Mucosa of descending colon (tissue), 3 donors: ENCODE data around the gene ENOX1. TPM values are rescaled to one million over a fixed set of nuclear protein-coding genes. Genes with fewer than 3 reads are reported as not detected.

Source experiments
- ATAC-seq: fragments of 200-7000 bp; cut with Tn5 transposase; one replicate; pipeline ENCODE4 v1.9.1; 2020; ENCODE audit warnings: mild to moderate bottlenecking, moderate library complexity
- DNase-seq, 3 donors: peaks; one replicate each; pipeline ENCODE4 v3.0.0-alpha.2; 2020
- H3K36me3 ChIP-seq: fragments of 200-600 bp; one replicate; pipeline ENCODE4 v1.8.0; 2021; ENCODE audit warnings: low read depth, mild to moderate bottlenecking
- H3K4me1 ChIP-seq: fragments of 200-600 bp; one replicate; pipeline ENCODE4 v1.8.0; 2021; ENCODE audit warnings: low read depth, mild to moderate bottlenecking
- H3K4me3 ChIP-seq: fragments of 200-600 bp; one replicate; pipeline ENCODE4 v1.8.0; 2021; ENCODE audit warnings: mild to moderate bottlenecking
- H3K9me3 ChIP-seq: fragments of 200-600 bp; one replicate; pipeline ENCODE4 v1.8.0; 2021; ENCODE audit warnings: mild to moderate bottlenecking
- intact Hi-C, 2 donors: fragments of 100-400 bp; cut with DNase I in 1 of 2; cut with micrococcal nuclease in 1 of 2; formaldehyde crosslinking; loops; one replicate each; pipeline versions ENCODE4 v1.11.0 to v1.11.1; 2022; cut with DNase I, micrococcal nuclease
- total RNA-seq, 3 donors: library from RNA; stranded (reverse); fragmentation: NEBNext Ultra II Directional in 2 of 3; extraction: Animal tissue kit (Norgen Biotek cat#: 25700) in 2 of 3; gene quantifications; one replicate each; pipeline versions ENCODE4 v1.2.1 to v1.2.4, GENCODE V29; 2021 to 2023
- TF ChIP-seq, protein P1 (sequence below): fragments of 200-600 bp; IDR thresholded peaks from one replicate; pipeline ENCODE4 v1.8.0; 2022; ENCODE audit warnings: antibody characterized with exemption, mild to moderate bottlenecking
- donor health status: DM: no; HTN: no; CAD: no; lungs with moderate emphysema.
- donor health status: DM: no; HTN: no; CAD: no.
- donor health status: DM: no; HTN: yes; CAD: no.

ENOX1 gene
- total RNA-seq, 3 donors from 2014 or later = 0.35 to 9.8 (median 1.2) TPM

DNA sequence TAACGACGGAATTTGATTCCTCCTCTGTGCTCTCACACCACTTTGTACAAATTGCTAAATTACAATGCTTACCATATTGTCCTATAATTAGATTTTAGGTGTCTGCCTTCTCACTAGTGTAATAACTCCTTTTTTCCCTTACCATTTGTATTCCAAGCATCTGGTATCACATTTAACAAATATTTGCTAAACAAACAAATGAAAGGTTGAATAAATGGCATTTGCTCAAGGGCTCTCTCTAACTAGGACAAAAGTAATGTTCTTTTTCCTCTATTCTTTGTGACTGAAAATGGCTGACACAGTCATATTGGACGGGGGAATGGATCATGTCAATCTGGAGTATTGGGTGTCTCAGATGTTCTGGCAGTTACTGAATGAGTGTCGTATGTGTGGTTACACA lies 99.7 kb downstream of the ENOX1 start:
- H3K4me3 ChIP-seq = no peak overlapping the region
- no peaks in the 10 kb centered on the region for H3K9me3 ChIP-seq
- TF ChIP-seq, protein P1, sequence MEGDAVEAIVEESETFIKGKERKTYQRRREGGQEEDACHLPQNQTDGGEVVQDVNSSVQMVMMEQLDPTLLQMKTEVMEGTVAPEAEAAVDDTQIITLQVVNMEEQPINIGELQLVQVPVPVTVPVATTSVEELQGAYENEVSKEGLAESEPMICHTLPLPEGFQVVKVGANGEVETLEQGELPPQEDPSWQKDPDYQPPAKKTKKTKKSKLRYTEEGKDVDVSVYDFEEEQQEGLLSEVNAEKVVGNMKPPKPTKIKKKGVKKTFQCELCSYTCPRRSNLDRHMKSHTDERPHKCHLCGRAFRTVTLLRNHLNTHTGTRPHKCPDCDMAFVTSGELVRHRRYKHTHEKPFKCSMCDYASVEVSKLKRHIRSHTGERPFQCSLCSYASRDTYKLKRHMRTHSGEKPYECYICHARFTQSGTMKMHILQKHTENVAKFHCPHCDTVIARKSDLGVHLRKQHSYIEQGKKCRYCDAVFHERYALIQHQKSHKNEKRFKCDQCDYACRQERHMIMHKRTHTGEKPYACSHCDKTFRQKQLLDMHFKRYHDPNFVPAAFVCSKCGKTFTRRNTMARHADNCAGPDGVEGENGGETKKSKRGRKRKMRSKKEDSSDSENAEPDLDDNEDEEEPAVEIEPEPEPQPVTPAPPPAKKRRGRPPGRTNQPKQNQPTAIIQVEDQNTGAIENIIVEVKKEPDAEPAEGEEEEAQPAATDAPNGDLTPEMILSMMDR = no peak
- no peak for DNase-seq
- no peaks in the 10 kb centered on the region for H3K36me3 ChIP-seq
- H3K4me1 ChIP-seq = no peaks in the 10 kb centered on the region
- ATAC-seq = no peak
- intact Hi-C loops = no loop called here

DNA sequence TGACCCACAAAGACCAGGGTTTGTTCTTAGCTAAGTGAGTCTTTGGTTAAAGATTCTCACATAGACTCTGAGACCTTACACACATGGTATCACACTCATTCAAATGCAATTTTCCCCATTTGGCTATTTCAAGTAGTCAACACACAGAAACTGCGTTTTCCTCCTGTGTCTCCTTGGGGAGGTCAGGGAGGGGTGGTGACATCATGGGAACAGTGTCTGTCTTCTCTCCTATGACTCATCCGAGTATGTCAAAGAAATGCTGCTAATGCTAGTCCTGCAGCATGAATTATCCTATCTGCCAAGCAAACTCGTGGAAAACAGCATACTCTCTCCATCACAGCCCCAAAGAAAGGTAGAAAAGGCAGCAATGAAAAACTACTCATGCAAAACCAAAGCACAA lies 100.2 kb downstream of the ENOX1 start:
- no peaks in the 10 kb centered on the region for H3K9me3 ChIP-seq
- ATAC-seq (peak; percentile 54), DNase-seq (no peak)
- intact Hi-C loops = no loop called here
- TF ChIP-seq, protein P1 = no peak
- H3K4me1 ChIP-seq = no peaks in the 10 kb centered on the region
- H3K4me3 ChIP-seq = no peak overlapping the region
- H3K36me3 ChIP-seq = no peaks in the 10 kb centered on the region

DNA sequence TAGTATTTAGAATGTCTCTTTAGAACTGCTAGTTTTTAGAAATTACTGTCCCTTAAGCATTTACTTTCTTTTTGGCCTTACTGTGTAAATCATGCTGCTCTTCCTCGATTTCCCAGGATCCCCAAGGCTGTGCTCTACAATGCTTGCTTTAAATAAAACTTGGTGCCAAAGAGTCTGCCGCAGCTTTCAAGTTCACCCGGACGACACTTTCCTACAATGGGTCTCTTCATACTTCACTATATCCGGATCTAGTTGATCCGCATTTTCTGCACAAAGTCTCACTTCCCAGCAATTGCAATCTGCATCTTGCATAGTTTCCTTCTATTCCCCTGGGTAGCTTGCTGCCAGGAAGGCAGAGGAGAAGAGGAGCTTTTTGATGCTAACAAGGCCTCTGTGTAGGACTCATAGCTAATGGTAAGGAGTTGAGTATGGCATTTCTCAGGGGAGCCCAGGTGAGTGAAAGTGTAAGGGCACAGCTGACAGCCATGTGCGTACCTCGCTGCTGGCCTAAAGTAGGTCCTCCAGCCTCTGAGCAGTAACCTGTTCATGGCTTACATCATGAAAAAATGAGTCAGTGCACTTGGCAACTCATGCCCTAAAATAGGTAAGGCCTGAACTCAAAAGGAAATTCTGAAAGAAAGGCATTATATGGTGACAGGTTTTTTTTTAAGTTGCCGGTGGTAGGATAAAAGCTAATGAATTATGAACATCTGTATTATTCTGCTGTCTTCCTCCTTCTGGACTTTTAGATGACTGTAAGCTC lies 101.6 kb downstream of the ENOX1 start:
- no peaks in the 10 kb centered on the region for H3K36me3 ChIP-seq
- H3K9me3 ChIP-seq = no peaks in the 10 kb centered on the region
- no peak overlapping the region for H3K4me3 ChIP-seq
- intact Hi-C loops = no loop called here
- ATAC-seq = no peak
- DNase-seq = no peak
- TF ChIP-seq, protein P1 = no peak
- H3K4me1 ChIP-seq = no peaks in the 10 kb centered on the region

DNA sequence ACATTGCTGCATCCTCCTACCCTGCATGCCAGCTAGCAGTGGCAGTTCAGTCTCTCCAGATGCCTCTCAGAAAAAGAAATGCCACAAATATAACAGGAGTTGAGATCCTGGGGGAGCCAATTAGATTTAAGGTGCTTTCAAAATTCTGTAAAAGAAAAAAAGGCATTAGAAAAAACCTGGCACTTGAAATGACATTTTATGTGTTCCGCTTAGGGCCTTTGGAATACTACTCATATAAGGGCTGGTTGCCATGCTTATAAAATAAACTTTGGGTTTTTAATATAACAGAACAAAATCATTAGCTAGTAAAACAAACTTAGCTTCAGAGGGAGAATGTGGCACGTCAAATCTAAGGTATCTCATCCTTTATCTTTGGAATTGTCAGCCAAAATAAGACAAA lies 104.1 kb downstream of the ENOX1 start:
- H3K36me3 ChIP-seq = no peaks in the 10 kb centered on the region
- intact Hi-C loops = no loop called here
- no peaks in the 10 kb centered on the region for H3K9me3 ChIP-seq
- DNase-seq (no peak), ATAC-seq (no peak)
- TF ChIP-seq, protein P1 = no peak
- H3K4me1 ChIP-seq = no peaks in the 10 kb centered on the region
- no peak overlapping the region for H3K4me3 ChIP-seq

DNA sequence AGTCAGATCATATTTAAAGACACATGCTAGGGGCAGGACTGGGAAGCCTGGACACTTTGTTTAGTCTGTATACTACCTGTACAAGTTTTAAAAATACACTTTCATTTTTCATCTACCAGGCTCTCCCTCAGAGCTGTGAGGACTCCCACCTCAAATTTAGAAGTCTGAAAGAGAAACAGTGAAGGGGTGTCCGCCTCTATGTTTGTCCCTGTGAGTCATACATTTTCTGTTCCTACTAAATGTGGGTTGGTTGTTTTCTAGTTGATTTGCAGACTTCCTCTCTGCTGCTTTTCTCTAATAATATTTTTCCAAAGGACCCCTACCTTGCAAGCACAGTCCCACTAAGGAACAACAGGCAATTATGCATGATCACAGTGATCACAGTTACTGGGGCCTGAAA lies 110.5 kb downstream of the ENOX1 start:
- ATAC-seq = no peak
- Histone ChIP-seq H3K4me1 (no peaks in the 10 kb centered on the region), H3K9me3 (no peaks in the 10 kb centered on the region), H3K4me3 (no peak overlapping the region), H3K36me3 (no peaks in the 10 kb centered on the region)
- DNase-seq = no peak
- intact Hi-C loops = no loop called here
- TF ChIP-seq, protein P1 = no peak
